Activated CD4-positive, alpha-beta T cell treated with anti-CD3 and anti-CD28 coated beads, Interleukin-2, amount 50 U/mL, for 24 hours (primary cell): ENCODE data around the gene FOSL2.

Experiments used
- DNase-seq, 2 donors: peaks; one replicate each; pipeline ENCODE4 v3.0.0-alpha.2; 2020; ENCODE audit warnings: low read depth in 1 of 2, low spot score in 1 of 2

FOSL2 gene

DNA sequence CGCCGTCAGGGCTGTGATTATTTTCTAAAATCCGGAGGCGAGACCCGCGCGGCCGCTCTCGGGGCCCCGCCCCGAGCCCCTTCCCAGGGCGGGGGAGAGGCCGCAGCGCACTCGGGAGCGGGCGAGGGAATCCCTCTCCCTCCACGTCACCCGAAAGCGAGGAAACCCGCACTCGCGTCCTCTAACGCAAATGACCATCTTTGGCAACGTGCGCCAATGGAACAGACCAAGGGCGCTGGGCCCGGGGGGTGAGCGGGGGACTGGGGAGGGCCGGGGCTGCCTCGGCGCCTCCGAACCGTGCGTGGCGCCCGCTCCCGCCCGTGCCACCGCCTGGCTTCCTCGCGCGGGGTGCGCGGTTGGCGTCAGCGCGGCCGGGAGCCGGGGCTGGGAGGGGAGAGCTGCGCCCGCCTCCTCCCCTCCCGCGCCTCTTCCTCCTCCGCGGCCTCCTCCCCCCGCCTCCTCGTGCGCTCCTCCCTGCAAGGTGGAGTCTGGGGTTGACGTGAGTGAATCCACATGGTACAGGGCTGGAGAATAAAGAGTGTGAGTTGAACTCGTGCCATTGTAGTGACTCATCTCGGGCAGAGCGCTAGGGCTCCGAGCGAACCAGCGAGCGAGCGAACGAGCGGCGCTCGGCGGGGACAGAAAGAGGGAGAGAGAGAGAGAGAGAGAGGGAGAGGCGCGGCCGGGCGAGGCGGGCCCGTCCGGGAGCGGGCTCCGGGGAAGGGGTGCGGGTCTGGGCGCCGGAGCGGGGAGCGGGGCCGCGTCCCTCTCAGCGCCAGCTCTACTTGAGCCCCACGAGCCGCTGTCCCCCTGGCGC, at the start of gene FOSL2:
FOSL2 (plus strand) TSS at position 562 of the 817 bp plus-strand sequence. CDS start 863 bp downstream, outside the sequence.
- DNase-seq, result peak; percentile 79 to 91

DNA sequence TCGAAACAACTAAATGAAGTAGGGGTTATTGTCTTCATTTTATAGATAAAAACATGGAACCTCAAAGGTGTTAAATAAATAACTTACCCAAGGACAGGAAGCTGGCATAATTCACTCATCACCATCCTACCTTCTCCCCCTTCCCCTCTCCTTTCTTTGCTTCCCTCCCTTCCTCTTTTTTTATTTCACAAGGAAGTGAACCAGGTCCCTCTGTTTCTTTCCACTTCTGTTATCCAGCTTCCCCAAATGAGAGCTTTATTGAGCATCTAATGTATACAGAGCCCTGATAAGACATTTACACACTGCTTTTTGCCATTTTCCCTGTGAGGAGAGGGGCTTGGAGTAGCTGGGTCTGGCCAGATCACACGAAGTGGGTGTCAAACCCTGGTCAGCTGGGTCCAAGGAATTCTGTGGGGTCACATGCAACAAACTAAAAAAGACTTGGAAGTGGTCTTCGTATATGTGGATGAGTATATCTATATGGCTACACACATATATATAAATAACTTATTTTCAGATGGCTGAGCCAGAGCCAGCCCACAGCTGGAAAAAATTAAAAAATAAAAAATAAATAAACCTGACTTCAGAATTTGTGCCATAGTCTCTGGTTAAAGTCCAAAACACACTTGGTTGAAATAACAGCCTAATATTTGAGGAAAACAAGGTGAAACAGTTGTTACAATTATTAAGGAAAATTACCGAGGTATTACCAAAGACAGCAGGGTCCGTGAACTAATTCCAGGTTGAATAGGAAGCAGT, 49.3 kb upstream of the FOSL2 start:
- no peak for DNase-seq

DNA sequence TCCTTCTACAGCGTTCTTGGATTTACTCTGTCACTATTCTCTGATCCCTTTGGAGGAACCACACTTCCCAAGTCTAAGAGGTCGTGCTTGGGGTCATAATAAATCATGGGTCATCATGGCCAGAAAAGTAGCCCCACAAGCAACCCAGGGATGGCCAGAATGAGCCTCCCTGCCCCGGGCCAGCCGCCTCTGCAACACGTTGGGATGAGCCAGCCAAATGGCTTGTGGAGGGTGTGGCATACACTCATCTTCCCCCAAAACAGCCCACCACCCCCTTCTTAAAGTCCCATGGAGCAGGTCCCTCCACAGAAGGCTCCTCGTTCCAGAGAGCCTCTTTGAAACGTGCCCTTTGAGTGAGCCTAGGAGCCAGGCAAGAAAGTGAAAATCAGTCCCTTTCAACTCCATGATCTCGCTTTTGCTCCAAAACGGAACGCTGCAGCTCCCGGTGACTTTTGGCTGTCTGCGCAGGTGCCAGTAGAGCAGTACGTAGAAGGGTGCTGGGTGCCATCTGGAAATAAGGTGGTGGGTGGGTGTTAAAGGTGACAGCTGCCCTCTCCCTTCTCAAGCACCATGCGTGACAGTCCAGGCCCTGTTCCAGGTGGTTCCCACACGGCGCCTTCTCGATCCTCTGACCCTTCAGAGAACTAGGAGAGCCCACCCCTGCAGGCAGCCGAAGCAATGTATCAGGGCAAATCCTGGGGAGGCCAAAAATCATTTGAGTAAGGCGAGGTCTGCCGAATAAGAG, 48.5 kb upstream of the FOSL2 start:
- no peak for DNase-seq

DNA sequence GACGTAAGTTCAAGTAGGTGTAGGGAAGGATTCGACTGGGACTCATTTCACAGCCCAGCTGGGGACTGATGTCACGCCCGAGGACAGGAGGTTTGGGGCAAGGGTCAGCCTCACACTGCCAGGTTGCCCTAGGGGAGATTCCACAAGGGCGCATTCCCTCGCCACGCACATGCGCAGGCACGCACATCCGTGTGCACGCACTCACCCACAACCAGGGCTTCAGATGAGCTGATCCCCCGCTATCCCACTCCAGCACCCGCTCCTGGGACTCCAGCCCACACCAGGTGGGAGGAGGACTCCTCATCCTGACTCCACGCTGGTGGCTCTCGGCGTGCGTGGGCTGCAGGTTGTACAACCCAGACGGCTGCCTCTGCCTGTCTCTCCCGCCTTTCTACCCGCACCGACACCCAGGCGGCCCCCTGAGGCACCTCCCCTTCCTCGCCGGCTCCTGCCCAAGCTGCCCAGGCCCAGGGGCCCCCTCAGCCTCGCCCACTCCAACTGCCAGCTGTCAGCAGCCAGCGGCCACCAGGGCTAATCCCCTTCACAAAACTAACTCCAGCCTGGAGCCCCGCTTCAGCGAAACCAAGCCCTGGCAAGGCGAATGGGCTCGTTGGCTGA, 47.8 kb upstream of the FOSL2 start:
- no peak for DNase-seq

DNA sequence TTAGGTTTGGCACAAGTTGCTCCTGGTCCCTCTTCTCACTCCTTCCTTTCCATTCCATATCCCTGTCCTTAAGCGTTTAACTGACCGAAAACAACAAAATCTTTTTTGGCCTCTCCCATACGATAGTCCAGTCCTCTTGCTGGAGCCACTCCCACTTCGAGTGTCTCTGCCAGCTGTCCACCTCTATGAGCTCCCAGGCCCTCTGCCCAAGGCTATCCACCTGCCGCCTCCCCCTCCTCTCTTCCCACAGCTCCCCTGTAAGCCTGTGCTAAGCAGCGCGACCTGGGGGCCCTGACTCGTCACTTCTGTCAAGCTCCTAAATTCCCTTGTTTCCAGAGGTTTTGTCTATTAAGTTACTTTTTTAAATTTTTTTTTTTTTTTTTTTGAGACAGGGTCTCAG, 47.0 kb upstream of the FOSL2 start:
- no peak for DNase-seq

DNA sequence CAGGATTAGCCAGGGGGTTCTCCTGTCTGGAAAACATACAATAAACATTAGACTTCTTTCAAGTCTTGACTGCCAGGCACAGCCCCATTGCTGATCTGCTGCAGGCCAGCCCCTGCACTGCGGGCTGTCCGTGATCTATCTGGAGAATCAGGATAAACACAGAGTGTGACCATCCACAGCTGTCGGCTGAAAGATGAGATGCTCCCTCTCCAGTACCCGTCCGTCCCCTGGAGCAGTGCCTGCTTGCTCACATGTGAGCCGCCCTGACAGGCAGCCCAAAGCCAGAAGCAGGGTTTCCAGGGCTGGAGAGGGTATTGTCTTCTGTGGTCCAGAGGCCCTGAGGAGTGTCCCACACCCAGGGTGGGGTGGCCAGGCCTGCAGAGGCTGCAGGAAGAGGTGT, 46.1 kb upstream of the FOSL2 start:
- DNase-seq, result no peak

DNA sequence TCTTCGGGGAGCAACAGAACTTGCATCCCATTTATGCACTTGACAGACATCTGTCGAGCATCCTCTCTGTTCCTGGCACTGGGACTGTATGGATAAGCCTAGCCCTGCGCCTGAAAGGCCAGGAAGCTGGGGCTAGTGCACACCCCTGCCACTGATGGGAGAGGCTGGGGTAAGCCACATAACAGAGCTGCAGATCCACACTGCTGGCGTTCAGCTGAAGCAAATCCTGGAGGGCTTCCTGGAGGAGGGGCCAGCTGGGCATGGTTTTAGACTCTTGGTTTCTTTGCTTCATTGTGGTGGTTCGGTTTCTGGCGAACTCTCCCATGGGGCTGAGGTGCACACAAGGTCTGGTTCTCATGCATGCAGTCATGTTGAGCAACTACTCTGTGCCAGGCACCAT, 45.5 kb upstream of the FOSL2 start:
- no peak for DNase-seq

DNA sequence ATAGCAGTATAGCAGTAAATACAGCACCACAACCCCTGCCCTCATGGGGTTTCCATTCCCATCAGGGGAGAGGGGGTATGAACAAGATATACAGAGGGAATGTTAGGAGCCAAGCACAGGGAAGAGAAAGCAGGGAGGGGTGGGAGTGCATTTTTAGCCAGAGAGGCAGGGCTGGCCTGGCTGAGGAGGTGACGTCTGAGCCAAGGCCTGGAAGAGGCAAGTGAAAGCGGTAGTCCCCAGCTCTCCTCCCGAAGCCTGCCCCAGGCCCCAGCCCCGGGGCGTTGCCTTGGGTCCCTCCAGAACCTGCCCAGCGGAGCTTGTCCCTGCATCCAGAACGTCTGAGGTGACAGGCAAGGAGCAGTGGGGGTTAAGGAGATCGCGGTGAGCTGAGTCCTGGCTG, 45.1 kb upstream of the FOSL2 start:
- DNase-seq, result no peak

DNA sequence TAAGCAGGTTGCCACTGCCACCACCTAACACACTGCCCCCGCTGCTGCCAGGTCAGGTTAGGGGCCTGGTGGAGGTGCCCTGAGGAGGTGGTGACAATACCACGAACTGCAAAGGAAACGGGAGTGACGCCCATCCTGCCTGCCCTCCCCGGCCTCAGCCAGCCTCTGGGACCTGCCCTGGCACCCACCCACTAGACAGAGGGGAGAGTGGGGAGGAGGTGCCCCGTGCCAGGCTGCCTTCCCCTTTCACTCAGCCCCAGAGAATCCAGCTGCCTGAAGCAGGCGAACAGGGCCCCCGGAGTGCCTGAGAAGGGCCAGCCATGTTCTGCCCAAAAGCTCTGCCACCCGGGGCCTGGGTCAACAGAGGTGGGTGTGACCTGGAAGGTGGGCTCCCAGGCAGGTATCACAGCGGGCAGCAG, 44.5 kb upstream of the FOSL2 start:
- DNase-seq, result no peak

DNA sequence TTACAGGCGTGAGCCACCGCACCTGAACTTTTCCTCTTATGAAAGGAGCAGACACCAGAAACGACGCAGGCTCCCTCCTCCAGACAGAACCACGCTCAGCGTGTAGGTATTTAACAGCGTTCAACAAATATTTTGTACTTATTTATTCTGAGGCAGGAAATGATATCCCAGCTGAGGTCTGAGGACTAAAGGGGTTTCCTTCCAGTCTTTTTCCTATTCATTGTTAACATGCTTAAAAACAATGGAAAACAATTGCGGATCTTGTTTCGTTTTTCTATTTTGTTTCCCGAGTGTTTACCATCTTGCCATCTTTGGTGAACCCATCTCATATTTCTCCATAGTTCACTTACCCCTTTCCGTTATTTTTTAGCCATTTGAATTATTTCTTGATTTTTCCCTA, 43.7 kb upstream of the FOSL2 start:
- no peak for DNase-seq

DNA sequence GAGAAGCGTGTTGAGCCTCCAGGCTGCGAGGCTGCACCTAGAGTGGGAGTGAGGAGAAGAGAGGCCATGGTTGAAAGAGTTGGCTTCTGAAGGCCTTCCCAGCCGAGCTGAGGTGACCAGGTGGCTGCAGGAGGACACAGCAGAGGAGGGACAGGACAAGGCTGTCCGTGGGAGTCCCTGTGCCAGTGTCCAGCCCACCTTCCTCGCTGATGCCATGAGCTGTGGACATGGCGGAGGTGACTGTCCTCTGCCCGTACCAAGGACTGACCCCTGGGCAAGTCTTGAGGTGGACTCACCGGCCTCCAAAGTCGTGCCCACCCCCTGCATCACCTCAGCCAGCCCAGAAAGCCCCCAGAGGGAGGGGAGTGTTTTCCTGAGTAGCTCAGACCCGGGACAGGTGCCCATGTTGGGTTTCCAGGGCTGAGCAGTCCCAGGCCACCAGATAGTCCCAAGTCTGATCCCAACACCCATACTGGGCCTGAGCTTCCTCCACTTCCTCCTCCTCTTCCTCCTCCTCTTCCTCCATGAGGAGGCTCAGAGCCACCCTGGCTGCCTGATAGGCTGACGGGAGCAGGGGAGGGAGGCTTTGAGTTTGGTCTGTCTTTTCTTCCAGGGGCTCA, 43.0 kb upstream of the FOSL2 start:
- DNase-seq, result no peak

DNA sequence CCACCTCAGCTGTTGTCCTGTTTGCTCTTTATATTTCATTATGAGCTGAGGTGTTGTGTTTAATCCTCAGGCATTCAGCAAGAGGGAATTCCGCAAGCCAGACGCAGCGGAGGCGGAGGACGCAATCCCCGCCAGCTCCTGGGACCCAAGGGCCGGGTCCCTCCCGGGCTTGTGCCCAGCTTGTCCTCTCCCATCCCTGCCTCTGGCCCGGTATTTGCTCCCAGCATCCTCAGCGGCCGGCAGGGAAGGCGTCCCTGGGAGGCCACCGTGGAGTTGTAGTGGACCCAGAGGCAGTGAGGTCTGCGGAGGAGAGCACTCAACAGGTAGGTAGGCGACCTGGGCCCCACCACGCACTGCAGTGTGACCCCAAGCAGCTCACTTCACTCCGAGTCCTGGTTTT, 42.5 kb upstream of the FOSL2 start:
- no peak for DNase-seq

DNA sequence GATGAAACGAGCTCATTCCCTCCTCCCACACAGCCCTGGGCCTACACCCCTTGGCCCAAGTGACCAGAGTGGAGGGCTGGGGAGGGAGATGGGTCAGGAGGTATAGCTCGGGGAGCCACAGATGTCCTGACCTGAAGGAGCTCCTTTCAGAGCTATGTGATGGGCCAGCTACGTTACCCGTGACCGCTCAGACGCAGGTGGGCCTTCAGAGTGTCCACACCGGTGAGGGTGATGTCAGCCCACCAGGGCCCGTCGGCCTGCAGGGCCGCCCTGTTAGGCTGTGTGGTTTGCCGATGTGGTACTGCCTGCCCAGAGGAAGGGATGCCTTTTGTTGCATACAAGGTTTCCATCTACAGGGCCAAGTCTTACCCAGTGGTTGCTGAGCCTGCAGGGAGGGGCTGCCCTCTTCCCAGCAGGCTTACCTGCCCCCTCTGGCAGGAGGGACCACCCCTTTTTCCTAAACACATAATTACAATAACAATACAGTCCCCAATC, 41.8 kb upstream of the FOSL2 start:
- no peak for DNase-seq

DNA sequence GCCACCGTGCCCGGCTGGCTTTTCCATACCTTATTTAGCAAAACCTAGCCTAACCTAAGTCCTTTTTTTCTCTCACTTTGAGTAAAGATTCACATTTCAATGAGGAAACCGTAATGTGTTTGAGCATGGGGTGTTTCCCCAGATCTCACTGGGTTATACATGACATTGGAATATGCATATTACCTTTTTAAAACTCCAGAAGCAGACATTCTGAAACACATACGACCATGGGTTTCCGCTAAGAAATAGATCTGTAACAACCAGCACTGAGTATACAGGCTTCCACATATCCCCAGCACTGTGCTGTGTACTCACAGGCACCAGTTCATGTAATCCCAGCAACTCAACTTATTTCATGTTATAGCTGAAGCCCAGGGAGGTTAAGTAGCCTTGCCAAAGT, 41.0 kb upstream of the FOSL2 start:
- DNase-seq, result no peak

DNA sequence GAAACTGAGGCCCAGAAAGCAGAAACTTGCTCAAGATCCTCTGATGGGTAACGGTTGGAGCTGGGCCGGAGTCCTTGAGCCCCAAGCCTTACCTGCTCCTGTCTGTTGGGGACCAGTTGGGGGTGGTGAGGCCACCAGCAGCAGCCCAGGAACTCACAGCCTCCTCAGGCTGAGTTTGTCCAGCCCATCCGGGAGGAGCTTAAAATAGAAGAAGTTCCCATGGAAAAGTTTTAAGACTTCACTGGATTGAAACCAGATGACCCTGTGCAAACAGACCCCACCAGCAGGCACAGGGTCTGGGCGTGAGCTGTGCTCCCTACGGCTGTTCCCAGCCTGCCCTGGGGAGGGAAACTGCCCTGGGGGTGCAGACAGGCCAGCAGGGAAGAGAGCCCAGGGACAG, 40.6 kb upstream of the FOSL2 start:
- DNase-seq, result no peak

DNA sequence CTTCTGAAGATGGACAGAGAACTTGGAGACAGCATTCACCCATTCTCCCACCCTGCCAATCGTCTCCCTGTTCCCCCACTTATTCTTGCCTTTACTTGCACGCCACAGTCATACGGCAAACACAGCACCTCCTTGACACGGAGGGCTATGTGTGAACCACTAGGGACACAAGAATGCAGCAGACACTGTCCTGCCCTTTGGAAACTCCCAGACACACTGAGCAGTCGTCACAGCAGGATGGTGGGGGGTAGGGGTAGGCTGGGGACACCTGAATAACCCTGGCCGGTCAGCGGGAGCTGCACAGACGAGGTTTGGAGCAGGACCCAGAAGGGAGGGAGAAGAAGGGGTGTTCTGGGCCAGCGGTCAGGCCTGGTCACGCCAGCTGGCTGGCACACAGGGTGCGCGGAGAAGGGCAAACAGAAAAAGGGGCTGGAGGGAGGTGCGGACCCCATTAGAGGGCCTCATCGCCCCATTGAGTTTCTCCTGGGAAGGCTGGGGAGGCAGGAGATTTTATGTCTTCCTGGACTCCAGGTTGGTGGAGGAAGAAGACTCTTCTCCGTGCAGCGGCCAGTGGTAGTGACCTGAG, 40.0 kb upstream of the FOSL2 start:
- no peak for DNase-seq

DNA sequence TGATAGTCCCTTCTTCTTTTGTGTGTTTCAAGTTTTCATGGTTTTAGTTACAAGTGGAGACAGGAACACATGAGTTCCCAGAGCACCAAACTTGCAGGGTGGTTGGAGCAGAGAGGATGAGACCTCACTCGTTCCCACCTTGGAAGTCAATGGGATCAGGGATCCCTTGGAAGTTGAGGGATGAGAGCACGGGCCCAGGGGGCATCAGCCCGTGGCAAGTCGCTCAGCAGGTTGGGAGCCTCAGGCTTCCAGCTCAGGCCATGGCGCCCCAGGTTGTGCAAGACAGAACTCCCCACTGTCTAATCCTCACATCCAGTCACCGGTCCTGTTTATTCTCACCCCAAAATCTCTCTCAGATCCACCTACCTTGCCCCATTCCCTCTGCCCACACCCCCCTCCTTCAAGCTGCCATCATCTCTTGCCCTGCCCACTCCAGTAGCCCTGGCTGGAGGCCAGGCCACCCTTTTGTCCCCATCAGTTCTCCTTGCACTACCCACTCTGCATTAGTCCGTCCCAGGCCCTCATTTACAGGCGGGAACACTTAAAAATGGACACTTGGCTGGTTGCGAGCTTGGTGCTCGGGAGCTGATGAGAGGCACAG, 37.6 kb upstream of the FOSL2 start:
- no peak for DNase-seq

DNA sequence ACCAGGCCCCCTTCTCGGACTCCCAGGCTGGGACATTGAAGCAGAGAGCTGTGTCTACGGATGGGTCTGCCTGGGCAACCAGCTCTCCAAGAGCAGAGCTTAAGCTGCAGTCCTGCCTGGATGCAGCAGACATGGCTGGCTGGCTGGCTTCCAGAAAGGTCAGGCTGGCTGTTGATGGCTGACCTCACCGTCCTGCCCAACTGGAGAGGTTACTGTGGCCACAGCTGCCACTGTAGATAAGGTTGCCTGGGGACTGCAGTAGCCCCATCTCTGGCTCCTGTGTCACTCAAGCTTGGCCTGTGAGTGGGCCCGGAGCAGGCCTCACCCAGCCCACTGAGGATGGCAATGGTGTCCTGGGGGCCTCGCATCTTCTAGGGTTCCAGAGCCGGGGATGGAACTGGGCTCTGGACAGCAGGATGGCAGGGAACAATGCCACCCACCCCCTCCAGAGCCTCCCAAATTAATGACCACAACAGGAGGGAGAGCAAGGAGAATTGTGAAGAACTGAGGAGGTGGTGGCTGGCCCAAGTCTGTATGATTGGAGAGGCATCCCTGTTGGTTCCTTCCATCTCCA, 37.0 kb upstream of the FOSL2 start:
- DNase-seq, result no peak

DNA sequence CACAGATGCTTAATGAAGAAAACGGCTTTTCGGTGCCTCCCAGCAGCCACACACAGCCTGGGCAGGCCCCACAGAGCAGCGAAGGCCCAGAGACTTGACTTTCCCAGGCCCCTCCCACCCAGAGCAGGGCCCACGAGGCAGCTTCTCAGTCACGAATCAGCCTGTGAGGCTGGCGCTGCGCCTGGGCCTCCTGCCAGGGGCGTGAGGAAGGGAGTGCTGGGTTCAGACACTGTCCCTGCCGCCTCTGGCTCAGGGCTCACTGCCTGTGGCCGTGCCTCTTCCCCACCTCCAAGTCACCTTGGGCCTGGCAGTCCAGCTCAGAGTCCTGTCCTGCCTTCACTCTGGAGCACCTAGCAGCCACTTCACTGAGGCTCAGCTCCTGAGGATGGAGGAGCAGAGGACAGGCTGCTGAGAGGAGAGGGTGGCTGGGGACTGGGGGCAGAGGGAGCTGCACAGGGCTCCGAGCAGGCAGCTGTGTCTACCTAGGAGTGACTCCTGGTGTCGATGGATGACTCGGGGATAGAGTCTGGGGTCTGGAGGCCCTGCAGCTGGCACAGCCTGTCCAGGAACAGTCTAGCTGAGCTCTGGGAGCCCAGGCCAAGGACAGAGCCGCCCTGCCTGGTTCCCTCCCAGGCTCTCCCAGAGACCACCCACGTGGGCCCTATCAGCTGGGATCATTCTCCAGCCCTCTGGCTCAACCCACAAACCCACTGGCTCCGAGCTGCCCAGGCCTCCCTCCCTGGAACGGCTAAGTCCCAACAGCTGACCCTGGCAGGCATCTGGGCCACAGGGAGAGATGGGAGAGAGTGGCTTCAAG, 36.4 kb upstream of the FOSL2 start:
- DNase-seq, result no peak
